GM12874 (cell line): ENCODE data around the gene CIZ1.

Experiments used
- TF ChIP-seq, protein P1 (sequence below): IDR thresholded peaks from 2 replicates; pipeline ENCODE4 v1.5.1; 2011; ENCODE audit warnings: low read depth, mild to moderate bottlenecking, control low read depth, low read length, moderate library complexity; ENCODE audit not compliant: insufficient read depth

CIZ1 gene

DNA sequence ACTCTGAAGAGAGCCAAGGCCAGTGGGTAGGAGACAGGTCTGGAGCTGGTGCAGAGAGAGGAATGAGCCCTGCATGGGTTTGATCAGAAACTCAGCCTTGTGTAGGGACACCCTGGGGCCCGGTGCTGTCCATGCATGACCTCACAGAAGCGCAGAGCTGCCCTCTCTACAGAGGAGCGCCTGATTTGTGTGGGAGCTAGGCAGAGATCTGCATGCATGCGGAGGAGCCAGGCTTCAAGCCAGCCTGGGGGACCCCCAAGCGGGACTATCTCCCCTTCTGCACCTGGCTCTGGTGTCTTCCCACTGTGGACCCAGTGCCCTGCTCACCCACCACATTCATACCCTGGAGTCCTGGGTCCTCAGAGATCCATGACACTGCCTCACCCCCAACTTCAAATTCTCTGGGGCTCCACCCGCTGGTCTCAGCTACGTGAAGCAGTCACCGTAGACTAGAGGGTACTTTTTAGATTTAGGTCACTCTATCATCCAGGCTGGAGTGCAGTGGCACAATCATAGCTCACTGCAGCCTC is 44.7 kb downstream of the CIZ1 start:
- TF ChIP-seq, protein P1, sequence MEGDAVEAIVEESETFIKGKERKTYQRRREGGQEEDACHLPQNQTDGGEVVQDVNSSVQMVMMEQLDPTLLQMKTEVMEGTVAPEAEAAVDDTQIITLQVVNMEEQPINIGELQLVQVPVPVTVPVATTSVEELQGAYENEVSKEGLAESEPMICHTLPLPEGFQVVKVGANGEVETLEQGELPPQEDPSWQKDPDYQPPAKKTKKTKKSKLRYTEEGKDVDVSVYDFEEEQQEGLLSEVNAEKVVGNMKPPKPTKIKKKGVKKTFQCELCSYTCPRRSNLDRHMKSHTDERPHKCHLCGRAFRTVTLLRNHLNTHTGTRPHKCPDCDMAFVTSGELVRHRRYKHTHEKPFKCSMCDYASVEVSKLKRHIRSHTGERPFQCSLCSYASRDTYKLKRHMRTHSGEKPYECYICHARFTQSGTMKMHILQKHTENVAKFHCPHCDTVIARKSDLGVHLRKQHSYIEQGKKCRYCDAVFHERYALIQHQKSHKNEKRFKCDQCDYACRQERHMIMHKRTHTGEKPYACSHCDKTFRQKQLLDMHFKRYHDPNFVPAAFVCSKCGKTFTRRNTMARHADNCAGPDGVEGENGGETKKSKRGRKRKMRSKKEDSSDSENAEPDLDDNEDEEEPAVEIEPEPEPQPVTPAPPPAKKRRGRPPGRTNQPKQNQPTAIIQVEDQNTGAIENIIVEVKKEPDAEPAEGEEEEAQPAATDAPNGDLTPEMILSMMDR: no peak

GRCh38 chr9:128145951-128146351 is 45.4 kb downstream of the CIZ1 start:
- TF ChIP-seq, protein P1: no peak

DNA sequence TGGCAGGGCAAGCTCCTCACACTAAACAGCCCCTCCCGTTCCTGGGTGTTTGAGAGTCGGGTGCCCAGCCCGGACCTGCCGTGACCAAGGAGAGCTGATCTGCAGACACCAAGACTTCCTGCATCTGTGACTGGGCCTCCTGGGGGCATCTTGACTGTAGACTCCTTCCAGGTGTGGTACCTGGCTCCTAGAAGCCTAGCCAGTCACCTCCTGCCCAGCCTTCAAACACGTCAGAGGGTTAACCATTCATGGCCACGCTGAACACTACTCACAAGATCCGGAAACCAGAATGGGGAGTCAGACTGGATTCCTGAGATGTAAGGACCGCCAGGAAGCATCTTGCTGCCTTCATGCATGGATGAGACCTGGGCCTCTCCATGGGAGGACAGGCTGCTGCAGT is 45.8 kb downstream of the CIZ1 start:
- TF ChIP-seq, protein P1: no peak

DNA sequence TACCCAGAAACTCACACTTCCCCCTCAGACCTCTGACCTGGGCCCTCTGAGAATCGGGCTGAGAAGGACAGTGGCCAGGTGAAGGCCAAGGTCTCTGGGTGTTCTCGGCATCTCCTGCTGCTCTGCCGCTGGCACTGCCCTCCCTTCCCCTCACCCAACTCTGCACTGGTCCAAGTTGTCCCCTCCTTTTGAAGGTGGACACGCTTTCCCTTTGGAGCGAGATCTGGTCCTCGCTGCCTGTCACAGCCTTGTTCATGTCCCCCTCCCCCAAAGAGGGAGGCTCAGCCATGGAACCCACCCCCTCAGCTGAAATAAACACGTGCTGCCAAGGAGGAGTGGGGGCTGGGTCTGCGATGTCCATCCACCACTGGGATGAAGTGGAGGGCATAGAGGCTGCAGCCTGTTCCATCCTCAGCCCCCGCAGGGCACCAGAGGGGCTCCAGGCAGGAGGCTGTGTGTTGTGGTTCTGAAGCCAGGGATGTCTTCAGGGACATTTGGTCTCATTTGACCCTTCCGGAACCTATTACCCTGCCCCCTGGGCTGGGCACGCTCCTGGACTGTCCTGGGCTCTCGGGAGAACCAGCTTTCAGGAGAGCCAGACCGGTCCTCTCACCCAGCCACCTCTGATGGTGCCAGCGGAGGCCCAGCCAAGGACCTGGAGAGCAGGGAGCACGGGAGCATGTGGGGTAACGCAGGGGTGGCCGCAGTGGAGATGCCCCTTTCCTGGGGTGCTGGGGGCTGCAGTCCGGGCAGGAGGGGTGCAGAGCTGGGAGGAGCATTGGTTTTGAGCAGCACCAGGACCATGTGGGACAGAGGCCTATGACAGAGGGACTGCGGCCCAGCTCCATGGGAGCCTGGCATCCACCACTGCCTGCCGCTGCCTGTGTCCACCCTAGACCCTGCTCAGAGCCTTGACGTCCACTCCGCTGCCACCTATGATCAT is 46.9 kb downstream of the CIZ1 start:
- TF ChIP-seq, protein P1: no peak

GRCh38 chr9:128143525-128144238 is 47.7 kb downstream of the CIZ1 start:
- TF ChIP-seq, protein P1: 0 out of 2 replicates have a peak, but pooled peaks have one; percentile 2

- TF ChIP-seq, protein P1: no peak
Measured at GRCh38 chr9:128142596-128142995, 48.8 kb downstream of the CIZ1 start.

GRCh38 chr9:128142061-128142460 is 49.3 kb downstream of the CIZ1 start:
- TF ChIP-seq, protein P1: no peak
